Measurements from ENCODE around the gene TMEM256. TPM values are rescaled to one million over a fixed set of nuclear protein-coding genes. Genes with fewer than 3 reads are reported as not detected.

Gene TMEM256
- total and polyA plus RNA-seq, 5 donors, result 79.6 to 210 (median 98.9) TPM

- ATAC-seq (peak in 1 of 2 donors; percentile 6), DNase-seq (peak in 2 of 3 donors; percentile 39 to 67)
- intact Hi-C loops (cut with DNase I), result loop anchor here in 3 of 4 donors (10.0 kb wide), 3 partner anchors 65 to 135 kb away; partner anchors contain the start of genes KCTD11 (in 2 of the 3), TMEM95 (in 2 of the 3) and SENP3 (in 1 of the 3)
- Histone ChIP-seq H3K27me3 (ENCODE audit: control insufficient read depth, insufficient read depth) (no peaks in the 10 kb centered on the region), H3K27ac (ENCODE audit: low read length) (no peak overlapping the region), H3K4me1 (ENCODE audit: control insufficient read depth, insufficient read depth, low read length) (no peaks in the 10 kb centered on the region), H3K9me3 (ENCODE audit: control insufficient read depth, low read length) (no peaks in the 10 kb centered on the region), H3K4me3 (ENCODE audit: low read length) (no peak overlapping the region)
- 96% methylated on average over 10 of the region's 10 CpGs for WGBS
Measured at GRCh38 chr17:7429722-7430121, 25.8 kb upstream of the TMEM256 start.

- no peak within 1 kb of the TSS for H3K4me3 ChIP-seq (ENCODE audit: low read length)
- DNase-seq, result peak in 1 of 3 donors; percentile 25
- WGBS, result 67% methylated on average over 5 of the region's 5 CpGs
- no peak within 1 kb of the TSS for H3K27ac ChIP-seq (ENCODE audit: low read length)
- intact Hi-C loops (cut with DNase I), result no loop called here
- H3K9me3 ChIP-seq (ENCODE audit: control insufficient read depth, low read length), result no peaks in the 10 kb centered on the region
- H3K27me3 ChIP-seq (ENCODE audit: control insufficient read depth, insufficient read depth), result no peaks in the 10 kb centered on the region
- no peak for ATAC-seq
- no peaks in the 10 kb centered on the region for H3K4me1 ChIP-seq (ENCODE audit: control insufficient read depth, insufficient read depth, low read length)
Measured at GRCh38 chr17:7428557-7428956, 24.7 kb upstream of the TMEM256 start, which contains the start of gene SPEM3. Gene SPEM3 (plus strand): TSS chr17:7428857. CDS start chr17:7428903, 46 bp downstream.

GRCh38 chr17:7427549-7427948 lies 23.7 kb upstream of the TMEM256 start:
- Histone ChIP-seq H3K27ac (ENCODE audit: low read length) (no peak overlapping the region), H3K27me3 (ENCODE audit: control insufficient read depth, insufficient read depth) (no peaks in the 10 kb centered on the region), H3K4me1 (ENCODE audit: control insufficient read depth, insufficient read depth, low read length) (no peaks in the 10 kb centered on the region), H3K9me3 (ENCODE audit: control insufficient read depth, low read length) (no peaks in the 10 kb centered on the region), H3K4me3 (ENCODE audit: low read length) (no peak overlapping the region)
- ATAC-seq (no peak), DNase-seq (peak in 1 of 3 donors; percentile 35)
- WGBS, result 87% methylated on average over 7 of the region's 7 CpGs
- intact Hi-C loops (cut with DNase I), result no loop called here

GRCh38 chr17:7426896-7427489 lies 23.1 kb upstream of the TMEM256 start:
- intact Hi-C loops (cut with DNase I), result no loop called here
- WGBS, result 92% methylated on average over 29 of the region's 29 CpGs
- Histone ChIP-seq H3K27ac (ENCODE audit: low read length) (no peak overlapping the region), H3K4me3 (ENCODE audit: low read length) (no peak overlapping the region), H3K9me3 (ENCODE audit: control insufficient read depth, low read length) (no peaks in the 10 kb centered on the region), H3K27me3 (ENCODE audit: control insufficient read depth, insufficient read depth) (no peaks in the 10 kb centered on the region), H3K4me1 (ENCODE audit: control insufficient read depth, insufficient read depth, low read length) (no peaks in the 10 kb centered on the region)
- ATAC-seq, result no peak
- DNase-seq, result peak in 1 of 3 donors; percentile 54

GRCh38 chr17:7426203-7426863 lies 22.4 kb upstream of the TMEM256 start:
- Histone ChIP-seq H3K27ac (ENCODE audit: low read length) (no peak overlapping the region), H3K4me3 (ENCODE audit: low read length) (no peak overlapping the region), H3K4me1 (ENCODE audit: control insufficient read depth, insufficient read depth, low read length) (no peaks in the 10 kb centered on the region), H3K27me3 (ENCODE audit: control insufficient read depth, insufficient read depth) (no peaks in the 10 kb centered on the region), H3K9me3 (ENCODE audit: control insufficient read depth, low read length) (no peaks in the 10 kb centered on the region)
- WGBS, result 94% methylated on average over 33 of the region's 33 CpGs
- no peak for ATAC-seq
- DNase-seq, result peak in 1 of 3 donors; percentile 53
- intact Hi-C loops (cut with DNase I), result no loop called here

GRCh38 chr17:7425756-7426155 lies 21.9 kb upstream of the TMEM256 start:
- H3K9me3 ChIP-seq (ENCODE audit: control insufficient read depth, low read length), result no peaks in the 10 kb centered on the region
- no peak overlapping the region for H3K27ac ChIP-seq (ENCODE audit: low read length)
- no peak for DNase-seq
- H3K27me3 ChIP-seq (ENCODE audit: control insufficient read depth, insufficient read depth), result no peaks in the 10 kb centered on the region
- 80% methylated on average over 8 of the region's 8 CpGs for WGBS
- intact Hi-C loops (cut with DNase I), result no loop called here
- H3K4me1 ChIP-seq (ENCODE audit: control insufficient read depth, insufficient read depth, low read length), result no peaks in the 10 kb centered on the region
- H3K4me3 ChIP-seq (ENCODE audit: low read length), result no peak overlapping the region
- ATAC-seq, result no peak

GRCh38 chr17:7425316-7425715 lies 21.4 kb upstream of the TMEM256 start, which contains the start of gene SPEM2:
Gene SPEM2 (plus strand): TSS chr17:7425616. CDS start chr17:7425689, 73 bp downstream.
- DNase-seq (no peak), ATAC-seq (no peak)
- Histone ChIP-seq H3K4me3 (ENCODE audit: low read length) (no peak within 1 kb of the TSS), H3K4me1 (ENCODE audit: control insufficient read depth, insufficient read depth, low read length) (no peaks in the 10 kb centered on the region), H3K27me3 (ENCODE audit: control insufficient read depth, insufficient read depth) (no peaks in the 10 kb centered on the region), H3K9me3 (ENCODE audit: control insufficient read depth, low read length) (no peaks in the 10 kb centered on the region), H3K27ac (ENCODE audit: low read length) (no peak within 1 kb of the TSS)
- intact Hi-C loops (cut with DNase I), result no loop called here
- WGBS, result 74% methylated on average over 7 of the region's 7 CpGs

GRCh38 chr17:7423679-7424078 lies 19.8 kb upstream of the TMEM256 start:
- Histone ChIP-seq H3K4me3 (ENCODE audit: low read length) (no peak overlapping the region), H3K27ac (ENCODE audit: low read length) (no peak overlapping the region), H3K27me3 (ENCODE audit: control insufficient read depth, insufficient read depth) (no peaks in the 10 kb centered on the region), H3K4me1 (ENCODE audit: control insufficient read depth, insufficient read depth, low read length) (no peaks in the 10 kb centered on the region), H3K9me3 (ENCODE audit: control insufficient read depth, low read length) (no peaks in the 10 kb centered on the region)
- no peak for ATAC-seq
- DNase-seq, result no peak
- intact Hi-C loops (cut with DNase I), result no loop called here
- 55% methylated on average over 4 of the region's 4 CpGs for WGBS

DNA sequence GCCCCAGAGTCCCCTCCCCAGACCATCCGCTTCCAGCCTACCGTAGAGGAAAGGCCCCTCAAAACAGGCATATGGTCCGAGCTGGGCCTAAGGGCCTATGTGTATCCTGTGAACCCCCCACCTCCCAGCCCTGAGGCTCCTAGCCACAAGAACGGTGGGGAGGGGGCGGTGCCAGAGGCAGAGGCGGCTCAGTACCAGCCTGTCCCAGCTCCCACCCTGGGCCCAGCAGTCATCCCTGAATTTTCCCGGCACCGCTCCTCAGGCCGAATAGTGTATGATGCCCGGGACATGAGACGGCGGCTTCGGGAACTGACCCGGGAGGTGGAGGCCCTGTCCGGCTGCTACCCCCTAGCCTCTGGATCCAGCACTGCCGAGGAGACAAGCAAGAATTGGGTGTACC lies 17.3 kb upstream of the TMEM256 start:
- 93% methylated on average over 16 of the region's 16 CpGs for WGBS

GRCh38 chr17:7419819-7420610 lies 16.1 kb upstream of the TMEM256 start, which contains the start of gene SPEM1:
Gene SPEM1 (plus strand): TSS chr17:7420324. CDS start chr17:7420385, 61 bp downstream.
- Histone ChIP-seq H3K27me3 (ENCODE audit: control insufficient read depth, insufficient read depth) (no peaks in the 10 kb centered on the region), H3K27ac (ENCODE audit: low read length) (no peak within 1 kb of the TSS), H3K4me3 (ENCODE audit: low read length) (no peak within 1 kb of the TSS), H3K4me1 (ENCODE audit: control insufficient read depth, insufficient read depth, low read length) (no peaks in the 10 kb centered on the region), H3K9me3 (ENCODE audit: control insufficient read depth, low read length) (no peaks in the 10 kb centered on the region)
- 81% methylated on average over 17 of the region's 17 CpGs for whole genome bisulfite sequencing
- ATAC-seq (no peak), DNase-seq (peak in 2 of 3 donors; percentile 4 to 31)
- intact Hi-C loops (cut with DNase I), result no loop called here

More for the DNA sequence above, 17.3 kb upstream of the TMEM256 start:
- intact Hi-C loops (cut with DNase I), result no loop called here
- H3K27ac ChIP-seq (ENCODE audit: low read length), result no peak overlapping the region
- H3K4me1 ChIP-seq (ENCODE audit: control insufficient read depth, insufficient read depth, low read length), result no peaks in the 10 kb centered on the region
- ATAC-seq, result peak in 1 of 2 donors; percentile 10
- peak in 2 of 3 donors; percentile 27 to 31 for DNase-seq
- H3K4me3 ChIP-seq (ENCODE audit: low read length), result no peak overlapping the region
- H3K9me3 ChIP-seq (ENCODE audit: control insufficient read depth, low read length), result no peaks in the 10 kb centered on the region
- no peaks in the 10 kb centered on the region for H3K27me3 ChIP-seq (ENCODE audit: control insufficient read depth, insufficient read depth)

All from right cardiac atrium (tissue), 5 donors.